ENCODE data around the gene GJD3. TPM values are rescaled to one million over a fixed set of nuclear protein-coding genes. Genes with fewer than 3 reads are reported as not detected.
"Not testable (repeated sequence)": the region's sequence is repeated elsewhere in the genome, so short reads cannot be mapped to it uniquely, and the experiment has no call there.

GJD3 gene
- total and polyA plus RNA-seq, 5 donors = 0.27 to 1.4 (median 0.80) TPM

GRCh38 chr17:40371261-40371929 is 6.9 kb upstream of the GJD3 start:
- Histone ChIP-seq H3K9me3 (ENCODE audit: control insufficient read depth, low read length) (no peaks in the 10 kb centered on the region), H3K27me3 (ENCODE audit: control insufficient read depth, insufficient read depth) (no peaks in the 10 kb centered on the region), H3K4me1 (ENCODE audit: control insufficient read depth, insufficient read depth, low read length) (no peaks in the 10 kb centered on the region), H3K4me3 (ENCODE audit: low read length) (no peak overlapping the region), H3K27ac (ENCODE audit: low read length) (no peak overlapping the region)
- DNase-seq = peak in 1 of 3 donors; percentile 11
- intact Hi-C loops (cut with DNase I) = no loop called here
- peak in 1 of 2 donors; percentile 36 for ATAC-seq
- WGBS = 83% methylated on average over 16 of the region's 16 CpGs

- Histone ChIP-seq H3K4me1 (ENCODE audit: control insufficient read depth, insufficient read depth, low read length) (no peaks in the 10 kb centered on the region), H3K4me3 (ENCODE audit: low read length) (no peak overlapping the region), H3K9me3 (ENCODE audit: control insufficient read depth, low read length) (no peaks in the 10 kb centered on the region), H3K27me3 (ENCODE audit: control insufficient read depth, insufficient read depth) (no peaks in the 10 kb centered on the region), H3K27ac (ENCODE audit: low read length) (no peak overlapping the region)
- intact Hi-C loops (cut with DNase I) = loop anchor here in 2 of 4 donors (10.0 kb wide), 2 partner anchors 45 to 165 kb away; partner anchors contain the start of gene TOP2A (in 1 of the 2)
- 89% methylated on average over 7 of the region's 7 CpGs for WGBS
- ATAC-seq = no peak
- peak in 1 of 3 donors; percentile 16 for DNase-seq
Measured at GRCh38 chr17:40369923-40370322, 5.4 kb upstream of the GJD3 start.

DNA sequence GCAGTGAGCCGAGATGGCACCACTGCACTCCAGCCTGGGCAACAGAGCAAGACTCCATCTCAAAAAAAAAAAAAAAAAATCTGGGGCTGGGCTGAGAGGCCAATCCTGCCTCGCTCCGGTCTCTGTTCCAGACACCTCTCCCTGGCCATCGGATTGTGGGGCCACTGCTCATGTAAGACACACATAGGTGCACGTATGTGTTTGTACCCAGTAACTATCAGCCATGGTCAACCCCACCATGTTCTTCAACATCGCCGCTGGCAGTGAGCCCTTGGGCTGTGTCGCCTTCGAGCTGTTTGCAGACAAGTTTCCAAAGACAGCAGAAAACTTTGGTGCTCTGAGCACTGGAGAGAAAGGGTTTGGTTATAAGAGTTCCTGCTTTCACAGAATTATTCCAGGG is 3.2 kb upstream of the GJD3 start:
- ATAC-seq; H3K27me3 ChIP-seq (ENCODE audit: control insufficient read depth, insufficient read depth); H3K4me3 ChIP-seq (ENCODE audit: low read length); H3K27ac ChIP-seq (ENCODE audit: low read length); H3K4me1 ChIP-seq (ENCODE audit: control insufficient read depth, insufficient read depth, low read length); H3K9me3 ChIP-seq (ENCODE audit: control insufficient read depth, low read length): not testable (repeated sequence)
- 96% methylated on average over 9 of the region's 9 CpGs for WGBS
- DNase-seq = peak in 1 of 3 donors; percentile 21
- intact Hi-C loops (cut with DNase I) = loop anchor here in 2 of 4 donors (10.0 kb wide), 2 partner anchors 47 to 167 kb away; partner anchors contain the start of gene TOP2A (in 1 of the 2)

GRCh38 chr17:40366861-40367518 is 2.5 kb upstream of the GJD3 start:
- intact Hi-C loops (cut with DNase I) = loop anchor here in 2 of 4 donors (10.0 kb wide), 2 partner anchors 48 to 168 kb away; partner anchors contain the start of gene TOP2A (in 1 of the 2)
- Histone ChIP-seq H3K4me3 (ENCODE audit: low read length) (no peak overlapping the region), H3K27me3 (ENCODE audit: control insufficient read depth, insufficient read depth) (no peaks in the 10 kb centered on the region), H3K27ac (ENCODE audit: low read length) (no peak overlapping the region), H3K9me3 (ENCODE audit: control insufficient read depth, low read length) (no peaks in the 10 kb centered on the region), H3K4me1 (ENCODE audit: control insufficient read depth, insufficient read depth, low read length) (no peaks in the 10 kb centered on the region)
- ATAC-seq (no peak), DNase-seq (peak in 1 of 3 donors; percentile 49)
- WGBS = 71% methylated on average over 17 of the region's 17 CpGs

GRCh38 chr17:40366076-40366860 is 1.7 kb upstream of the GJD3 start:
- ATAC-seq (no peak), DNase-seq (peak in 1 of 3 donors; percentile 24)
- Histone ChIP-seq H3K27me3 (ENCODE audit: control insufficient read depth, insufficient read depth) (no peaks in the 10 kb centered on the region), H3K4me1 (ENCODE audit: control insufficient read depth, insufficient read depth, low read length) (no peaks in the 10 kb centered on the region), H3K4me3 (ENCODE audit: low read length) (no peak overlapping the region), H3K9me3 (ENCODE audit: control insufficient read depth, low read length) (no peaks in the 10 kb centered on the region), H3K27ac (ENCODE audit: low read length) (no peak overlapping the region)
- WGBS = 93% methylated on average over 18 of the region's 18 CpGs
- intact Hi-C loops (cut with DNase I) = loop anchor here in 2 of 4 donors (10.0 kb wide), 2 partner anchors 49 to 169 kb away; partner anchors contain the start of gene TOP2A (in 1 of the 2)

- 79% methylated on average over 9 of the region's 9 CpGs for WGBS
- no peaks in the 10 kb centered on the region for H3K4me1 ChIP-seq (ENCODE audit: control insufficient read depth, insufficient read depth, low read length)
- no peaks in the 10 kb centered on the region for H3K9me3 ChIP-seq (ENCODE audit: control insufficient read depth, low read length)
- ATAC-seq = no peak
- H3K4me3 ChIP-seq (ENCODE audit: low read length) = no peak overlapping the region
- no peak overlapping the region for H3K27ac ChIP-seq (ENCODE audit: low read length)
- intact Hi-C loops (cut with DNase I) = loop anchor here in 3 of 4 donors (5.0 to 10.0 kb wide), 4 partner anchors 50 to 170 kb away; partner anchors contain the start of gene TOP2A (in 2 of the 3)
- peak in 1 of 3 donors; percentile 18 for DNase-seq
- H3K27me3 ChIP-seq (ENCODE audit: control insufficient read depth, insufficient read depth) = no peaks in the 10 kb centered on the region
Measured at GRCh38 chr17:40364906-40365305, 369 bp upstream of the GJD3 start.

GRCh38 chr17:40363111-40363827 is 1.3 kb downstream of the GJD3 start:
- 1% methylated on average over 91 of the region's 91 CpGs for whole genome bisulfite sequencing
- peak overlapping the region; percentile 47 for H3K4me3 ChIP-seq (ENCODE audit: low read length)
- H3K27ac ChIP-seq (ENCODE audit: low read length) = no peak overlapping the region
- ATAC-seq (peak; percentile 4 to 35), DNase-seq (peak; percentile 52 to 77 (median 68))
- no peaks in the 10 kb centered on the region for H3K27me3 ChIP-seq (ENCODE audit: control insufficient read depth, insufficient read depth)
- intact Hi-C loops (cut with DNase I) = loop anchor here in 3 of 4 donors (5.0 to 10.0 kb wide), 4 partner anchors 52 to 172 kb away; partner anchors contain the start of gene TOP2A (in 2 of the 3)
- H3K4me1 ChIP-seq (ENCODE audit: control insufficient read depth, insufficient read depth, low read length) = no peaks in the 10 kb centered on the region
- no peaks in the 10 kb centered on the region for H3K9me3 ChIP-seq (ENCODE audit: control insufficient read depth, low read length)

- Histone ChIP-seq H3K27ac (ENCODE audit: low read length) (no peak overlapping the region), H3K4me3 (ENCODE audit: low read length) (peak overlapping the region; percentile 47), H3K4me1 (ENCODE audit: control insufficient read depth, insufficient read depth, low read length) (no peaks in the 10 kb centered on the region), H3K27me3 (ENCODE audit: control insufficient read depth, insufficient read depth) (no peaks in the 10 kb centered on the region), H3K9me3 (ENCODE audit: control insufficient read depth, low read length) (no peaks in the 10 kb centered on the region)
- ATAC-seq = peak; percentile 18 to 56
- intact Hi-C loops (cut with DNase I) = loop anchor here in 3 of 4 donors (5.0 to 10.0 kb wide), 4 partner anchors 52 to 172 kb away; partner anchors contain the start of gene TOP2A (in 2 of the 3)
- WGBS = under 1% methylated on average over 58 of the region's 58 CpGs
- peak; percentile 76 to 87 (median 86) for DNase-seq
Measured at GRCh38 chr17:40362696-40363110, 1.8 kb downstream of the GJD3 start.

DNA sequence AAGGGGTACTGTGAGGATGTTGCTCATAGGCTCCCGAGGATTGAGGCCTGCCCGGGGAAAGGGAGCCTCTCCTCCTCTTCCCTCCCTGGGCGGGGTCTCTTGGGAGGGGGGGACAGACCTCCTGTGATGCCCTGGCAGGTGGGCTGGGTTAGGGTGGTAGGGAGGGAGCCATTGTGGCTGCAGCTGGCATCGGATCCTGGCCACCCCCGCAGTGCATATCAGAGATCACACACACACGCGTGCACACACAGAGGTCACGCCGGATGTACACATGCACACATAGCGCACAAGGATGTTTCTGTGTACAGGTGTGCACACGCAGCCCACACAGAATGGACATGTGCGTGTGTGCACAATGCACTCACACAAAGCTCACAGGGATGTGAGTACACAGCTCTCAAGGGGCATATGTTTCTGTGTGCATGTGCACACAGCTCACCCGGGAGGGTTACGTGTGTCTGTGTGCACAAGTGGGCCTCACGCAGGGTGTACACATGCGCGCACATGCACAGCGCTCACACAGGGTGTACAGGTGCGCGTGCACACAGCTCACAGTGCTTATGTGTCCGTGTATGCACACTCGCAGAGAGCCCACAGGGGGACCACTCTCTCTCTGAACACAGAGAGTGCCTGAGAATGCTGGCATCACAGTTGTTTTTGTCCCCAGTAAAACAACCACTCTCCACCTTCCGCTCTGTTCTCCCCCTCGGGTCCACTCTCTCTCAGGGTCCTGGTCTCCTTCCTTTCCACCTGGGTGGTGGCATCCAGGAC is 2.4 kb downstream of the GJD3 start:
- Histone ChIP-seq H3K9me3 (ENCODE audit: control insufficient read depth, low read length) (no peaks in the 10 kb centered on the region), H3K4me1 (ENCODE audit: control insufficient read depth, insufficient read depth, low read length) (no peaks in the 10 kb centered on the region), H3K4me3 (ENCODE audit: low read length) (no peak overlapping the region), H3K27me3 (ENCODE audit: control insufficient read depth, insufficient read depth) (no peaks in the 10 kb centered on the region), H3K27ac (ENCODE audit: low read length) (no peak overlapping the region)
- DNase-seq = peak in 2 of 3 donors; percentile 12 to 55
- intact Hi-C loops (cut with DNase I) = loop anchor here in 3 of 4 donors (5.0 to 10.0 kb wide), 4 partner anchors 53 to 173 kb away; partner anchors contain the start of gene TOP2A (in 2 of the 3)
- ATAC-seq = no peak
- 71% methylated on average over 24 of the region's 24 CpGs for WGBS
